Measurements from ENCODE around the gene FYTTD1. TPM values are rescaled to one million over a fixed set of nuclear protein-coding genes. Genes with fewer than 3 reads are reported as not detected.
"Not testable (repeated sequence)": the region's sequence is repeated elsewhere in the genome, so short reads cannot be mapped to it uniquely, and the experiment has no call there.

FYTTD1 gene, protein sequence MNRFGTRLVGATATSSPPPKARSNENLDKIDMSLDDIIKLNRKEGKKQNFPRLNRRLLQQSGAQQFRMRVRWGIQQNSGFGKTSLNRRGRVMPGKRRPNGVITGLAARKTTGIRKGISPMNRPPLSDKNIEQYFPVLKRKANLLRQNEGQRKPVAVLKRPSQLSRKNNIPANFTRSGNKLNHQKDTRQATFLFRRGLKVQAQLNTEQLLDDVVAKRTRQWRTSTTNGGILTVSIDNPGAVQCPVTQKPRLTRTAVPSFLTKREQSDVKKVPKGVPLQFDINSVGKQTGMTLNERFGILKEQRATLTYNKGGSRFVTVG
- 66.3 TPM for total RNA-seq
- long read RNA-seq, full-length matches to known transcripts: 71 of 88 reads
- long read RNA-seq, partial matches to known transcripts: 4 of 88 reads
- long read RNA-seq, other reads (novel, unspliced or antisense): 13 of 88 reads

DNA sequence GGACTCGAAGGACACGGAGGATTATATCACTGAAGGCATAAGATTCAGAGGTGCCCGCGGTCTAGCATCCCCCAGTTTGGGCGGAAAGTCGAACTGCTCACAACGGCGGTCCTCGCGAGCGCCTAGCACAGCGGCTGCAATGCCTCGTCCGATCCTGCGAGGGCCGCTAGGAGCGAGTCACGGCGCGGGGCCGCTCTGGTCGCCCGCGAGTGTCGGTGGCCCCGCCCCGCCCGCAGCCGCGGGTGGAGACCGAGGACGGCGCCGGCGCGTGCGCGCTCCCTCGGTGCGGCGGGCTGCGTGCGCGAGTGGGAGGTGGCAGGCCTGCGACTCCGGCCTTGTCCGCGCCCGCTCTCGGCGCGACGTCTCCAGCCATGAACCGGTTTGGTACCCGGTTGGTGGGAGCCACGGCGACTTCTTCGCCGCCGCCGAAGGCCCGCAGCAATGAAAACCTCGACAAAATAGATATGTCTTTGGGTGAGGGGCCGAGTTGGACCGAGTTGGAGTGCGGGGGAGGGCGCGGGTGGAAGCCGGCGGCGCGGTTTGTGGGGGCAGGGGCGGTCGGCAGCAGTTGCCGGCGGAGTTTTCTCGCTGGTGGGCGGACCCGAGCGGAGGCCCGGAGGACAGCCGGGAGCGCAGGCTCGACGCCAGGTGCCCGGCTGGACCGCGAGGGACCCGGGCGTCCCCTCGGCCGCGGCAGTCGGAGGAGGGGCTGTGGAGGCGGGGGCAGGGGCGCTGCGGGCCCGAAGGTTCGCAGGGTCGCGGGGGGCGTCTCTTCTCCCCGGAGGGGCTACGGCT lies at the start of gene FYTTD1:
Gene FYTTD1, plus strand, starts transcription at position 283 of the 795 bp plus-strand sequence. Its CDS starts 89 bp downstream, at position 372.
- DNase-seq (ENCODE audit: low spot score): peak; percentile 97

DNA sequence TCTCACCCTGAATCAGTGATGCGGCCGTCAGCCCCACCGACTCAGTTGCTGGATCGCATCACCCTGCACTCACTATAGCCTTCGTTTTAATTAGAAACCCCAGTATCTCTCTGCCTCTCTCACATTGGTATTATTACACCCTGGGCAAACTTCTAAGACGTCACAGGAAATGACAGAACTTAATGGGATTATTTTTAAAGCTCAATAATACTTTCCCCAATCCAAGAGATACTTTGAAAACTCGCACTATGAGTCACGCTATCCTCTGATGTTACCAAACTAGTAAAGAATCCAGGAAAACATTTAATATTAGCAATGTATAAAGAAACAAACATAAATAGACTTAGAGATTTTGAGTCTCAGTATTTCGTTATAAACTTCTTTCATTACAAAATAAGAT lies 49.6 kb upstream of the FYTTD1 start:
- DNase-seq (ENCODE audit: low spot score): no peak

DNA sequence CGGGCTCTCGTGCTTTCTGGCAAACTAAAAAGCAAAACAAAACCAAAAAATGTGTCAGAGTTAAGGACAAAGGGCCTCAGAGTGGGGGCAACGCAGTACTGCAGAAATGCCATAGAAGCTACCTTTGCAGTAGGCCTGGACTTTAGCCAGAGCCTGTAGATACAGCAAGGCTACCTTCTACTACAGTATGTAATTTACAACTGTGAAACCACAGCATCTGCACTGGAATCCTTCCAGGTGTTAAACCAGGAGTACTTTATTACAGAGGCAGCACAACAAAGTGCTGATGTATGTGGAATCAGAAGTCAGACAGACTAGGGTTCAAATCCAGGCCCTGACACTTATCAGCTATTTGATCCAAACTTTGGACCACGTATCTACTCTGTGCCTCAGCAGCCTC lies 47.8 kb upstream of the FYTTD1 start:
- DNase-seq (ENCODE audit: low spot score): no peak

DNA sequence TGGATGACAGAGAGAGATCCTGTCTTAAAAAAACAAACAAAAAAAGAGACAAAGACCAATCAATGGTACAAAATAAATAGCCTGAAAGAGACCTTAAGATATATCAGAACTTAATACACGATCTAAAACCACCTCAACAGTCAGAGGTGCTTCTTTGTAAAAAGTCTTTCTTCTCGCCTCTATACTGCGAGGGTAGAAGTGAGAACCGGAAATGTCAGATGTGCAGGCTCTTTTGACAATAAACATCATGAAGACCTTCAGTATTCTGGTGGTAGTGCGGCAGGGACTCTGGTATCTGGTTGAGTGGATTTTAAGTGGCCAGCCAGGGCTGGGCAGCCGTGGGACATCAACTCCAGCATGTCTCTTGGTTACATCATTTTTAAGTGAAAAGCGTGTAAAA lies 43.0 kb upstream of the FYTTD1 start:
- DNase-seq (ENCODE audit: low spot score): no peak

DNA sequence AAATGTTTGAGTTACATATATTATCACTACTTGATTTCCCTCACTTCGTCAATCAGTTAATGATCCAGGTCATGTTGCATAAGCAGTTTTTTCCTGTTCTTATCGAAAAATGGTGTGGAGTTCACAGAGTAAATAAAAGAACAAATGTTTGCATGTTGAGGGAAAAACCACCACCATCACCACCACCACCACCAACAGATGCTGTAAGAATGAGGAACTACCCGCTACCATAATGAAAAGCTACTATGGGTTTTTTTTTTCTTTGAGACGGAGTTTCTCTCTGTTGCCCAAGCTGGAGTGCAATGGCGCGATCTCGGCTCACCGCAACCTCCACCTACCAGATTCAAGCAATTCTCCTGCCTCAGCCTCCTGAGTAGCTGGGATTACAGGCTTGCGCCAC lies 40.5 kb upstream of the FYTTD1 start:
- DNase-seq (ENCODE audit: low spot score): no peak

DNA sequence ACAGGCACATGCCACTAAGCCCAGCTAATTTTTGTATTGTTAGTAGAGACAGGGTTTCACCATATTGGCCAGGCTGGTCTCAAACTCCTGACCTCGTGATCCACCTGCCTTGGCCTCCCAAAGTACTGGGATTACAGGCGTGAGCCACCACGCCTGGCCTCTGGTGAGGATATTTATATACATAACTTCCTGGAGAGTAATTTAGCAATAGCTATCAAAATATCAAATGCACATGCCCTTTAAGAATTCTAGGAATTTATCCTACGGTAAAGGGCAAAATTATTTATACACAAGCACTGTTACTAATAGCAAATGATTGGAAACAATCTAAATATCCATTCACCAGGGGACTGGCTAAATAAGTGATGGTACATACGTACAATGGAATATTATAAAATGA lies 38.7 kb upstream of the FYTTD1 start:
- DNase-seq (ENCODE audit: low spot score): not testable (repeated sequence)

DNA sequence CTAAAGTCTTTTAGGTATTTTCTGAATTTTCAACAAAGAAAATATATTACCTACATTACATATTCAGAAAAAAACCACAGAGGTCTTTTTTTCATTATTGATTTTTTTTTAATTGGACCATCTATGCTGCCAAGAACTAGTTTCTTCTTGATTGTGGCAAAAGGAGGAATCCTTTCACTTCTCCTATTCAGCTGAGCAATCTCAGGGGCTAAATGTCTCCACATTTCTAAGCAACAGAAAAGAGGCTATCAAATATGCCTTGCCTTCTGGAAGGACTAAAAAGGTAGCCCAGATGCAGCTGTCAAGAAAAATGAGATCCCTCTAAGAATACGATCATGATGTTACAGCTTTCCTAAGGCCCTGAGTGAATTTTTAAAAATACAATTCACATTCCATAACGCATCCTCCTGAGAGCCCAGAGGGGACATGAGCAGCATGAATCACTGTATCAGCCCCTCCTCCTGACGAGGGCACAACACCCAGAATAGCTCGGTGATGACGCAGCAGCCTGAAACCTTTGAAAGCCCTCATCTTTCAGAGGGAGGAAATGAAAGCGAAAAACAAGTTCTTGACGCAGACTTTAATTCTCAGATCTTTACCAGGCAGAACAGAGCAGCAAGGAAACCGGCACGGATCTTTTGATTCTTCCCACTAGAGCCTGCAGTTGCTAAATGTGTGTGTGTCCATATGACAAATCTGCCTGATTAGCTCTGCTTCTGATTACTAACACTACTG lies 37.5 kb upstream of the FYTTD1 start:
- DNase-seq (ENCODE audit: low spot score): no peak

DNA sequence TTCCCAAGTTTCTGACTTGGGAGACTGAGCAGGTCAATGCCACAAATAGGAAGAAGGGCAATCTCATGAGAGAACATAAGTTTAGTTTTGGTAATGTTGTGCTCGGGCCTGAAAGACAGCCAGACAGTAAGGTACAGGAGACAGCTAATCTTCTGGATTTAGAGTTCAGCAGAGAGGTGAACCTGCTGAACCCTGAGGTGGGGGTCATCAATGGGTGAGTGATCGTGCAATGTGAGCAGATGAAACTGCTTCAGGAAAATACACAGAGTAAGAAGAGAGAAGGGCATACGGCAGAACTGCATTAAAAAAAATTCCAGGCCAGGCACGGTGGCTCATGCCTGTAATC lies 36.2 kb upstream of the FYTTD1 start:
- DNase-seq (ENCODE audit: low spot score): no peak

DNA sequence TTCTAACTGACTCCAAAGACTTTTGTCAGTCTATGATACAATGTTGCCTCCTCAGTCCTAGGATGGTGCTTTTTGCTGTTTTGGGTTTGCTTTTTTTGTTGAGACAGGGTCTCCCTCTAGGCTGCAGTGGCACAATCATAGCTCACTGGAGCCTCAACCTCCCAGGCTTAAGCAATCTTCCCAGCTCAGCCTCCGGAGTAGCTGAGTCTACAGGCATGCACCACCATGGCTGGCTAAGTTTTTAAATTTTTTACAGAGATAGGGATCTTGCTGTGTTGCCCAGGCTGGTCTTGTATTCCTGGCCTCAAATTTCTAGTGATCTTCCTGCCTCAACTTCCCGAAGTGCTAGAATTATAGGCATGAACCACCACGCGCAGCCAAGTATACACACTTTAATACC lies 35.4 kb upstream of the FYTTD1 start:
- DNase-seq (ENCODE audit: low spot score): no peak

DNA sequence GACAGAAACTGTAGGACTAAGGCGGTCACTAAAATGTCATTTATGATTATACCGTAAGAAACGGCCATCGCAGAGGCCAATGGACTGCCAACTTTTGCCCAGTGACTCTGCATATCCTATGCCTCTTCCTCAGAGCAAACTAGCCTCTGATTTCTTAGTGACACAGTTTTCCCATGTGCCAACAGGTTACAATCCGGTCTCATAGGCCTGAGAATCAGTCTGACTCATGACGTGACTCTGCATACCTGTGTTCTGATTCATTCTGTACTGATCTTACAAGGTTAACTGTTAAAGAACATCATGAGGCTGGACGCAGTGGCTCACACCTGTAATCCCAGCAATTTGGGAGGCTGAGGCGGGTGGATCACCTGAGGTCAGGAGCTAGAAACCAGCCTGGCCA lies 30.8 kb upstream of the FYTTD1 start:
- DNase-seq (ENCODE audit: low spot score): no peak

DNA sequence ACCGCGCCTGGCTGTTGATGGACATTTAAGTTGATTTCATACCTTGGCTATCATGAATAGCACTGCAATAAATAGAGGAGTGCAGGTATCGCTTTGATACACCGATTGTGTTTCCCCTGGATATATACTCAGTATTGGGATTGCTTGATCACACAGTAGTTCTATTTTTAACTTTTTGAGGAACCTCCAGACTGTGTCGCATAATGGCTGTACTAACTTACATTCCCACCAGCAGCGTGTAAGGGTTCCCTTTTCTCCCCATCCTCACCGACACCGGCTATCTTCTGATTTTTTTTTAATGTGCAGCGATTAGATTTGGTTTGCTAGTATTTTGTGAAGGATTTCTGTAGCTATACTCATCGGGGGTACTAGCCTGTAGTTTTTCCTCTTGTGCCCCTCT lies 29.0 kb upstream of the FYTTD1 start:
- DNase-seq (ENCODE audit: low spot score): no peak

DNA sequence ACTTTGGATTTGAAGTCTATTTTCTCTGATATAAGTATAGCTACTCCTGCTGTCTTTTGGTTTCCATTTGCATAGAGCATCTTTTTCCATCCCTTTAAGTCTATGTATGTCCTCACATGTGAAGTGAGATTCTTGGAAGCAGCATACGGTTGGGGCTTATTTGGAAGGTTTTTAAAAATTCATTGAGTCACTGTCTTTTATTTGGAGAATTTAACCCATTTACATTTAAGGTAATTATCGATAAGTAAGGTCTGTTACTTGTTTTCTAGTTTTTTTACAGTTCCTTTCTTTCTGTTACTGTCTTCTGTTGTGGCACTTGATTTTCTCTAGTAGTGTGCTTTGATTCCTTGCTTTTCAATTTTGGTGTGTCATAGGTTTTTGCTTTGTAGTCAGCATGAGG lies 26.9 kb upstream of the FYTTD1 start:
- DNase-seq (ENCODE audit: low spot score): no peak

DNA sequence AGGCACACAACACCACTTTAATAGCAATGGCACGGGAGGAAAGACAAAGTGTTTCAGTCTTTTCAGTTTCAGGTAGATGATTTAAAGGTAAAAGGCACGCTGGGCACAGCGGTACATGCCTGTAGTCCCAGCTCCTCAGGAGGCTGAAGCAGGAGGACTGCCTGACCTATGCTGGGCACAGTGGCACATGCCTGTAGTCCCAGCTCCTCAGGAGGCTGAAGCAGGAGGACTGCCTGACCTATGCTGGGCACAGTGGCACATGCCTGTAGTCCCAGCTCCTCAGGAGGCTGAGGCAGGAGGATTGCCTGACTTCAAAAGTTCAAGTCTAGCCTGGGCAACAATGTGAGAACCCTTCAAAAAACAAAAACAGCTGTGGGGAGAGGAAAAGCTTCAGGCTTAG lies 21.8 kb upstream of the FYTTD1 start:
- DNase-seq (ENCODE audit: low spot score): not testable (repeated sequence)

DNA sequence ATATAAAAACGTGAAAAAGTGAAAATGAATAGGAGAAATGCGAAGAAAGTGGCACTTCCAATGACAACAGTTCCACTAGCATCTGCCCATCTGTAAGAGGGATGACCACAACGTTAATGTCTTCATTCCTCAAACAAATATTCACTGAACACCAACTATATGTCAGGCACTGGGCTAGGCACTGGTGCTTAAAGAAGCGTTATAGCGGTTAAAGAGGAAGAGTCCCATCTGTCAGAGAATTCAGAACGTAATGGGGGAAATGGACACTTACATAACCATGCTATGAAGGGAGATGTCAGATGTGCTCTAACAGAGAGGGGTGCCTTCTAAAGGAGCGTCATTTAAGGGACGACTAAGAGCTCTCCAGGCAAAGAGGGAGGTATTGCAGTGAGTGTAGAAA lies 21.2 kb upstream of the FYTTD1 start:
- no peak for DNase-seq (ENCODE audit: low spot score)

DNA sequence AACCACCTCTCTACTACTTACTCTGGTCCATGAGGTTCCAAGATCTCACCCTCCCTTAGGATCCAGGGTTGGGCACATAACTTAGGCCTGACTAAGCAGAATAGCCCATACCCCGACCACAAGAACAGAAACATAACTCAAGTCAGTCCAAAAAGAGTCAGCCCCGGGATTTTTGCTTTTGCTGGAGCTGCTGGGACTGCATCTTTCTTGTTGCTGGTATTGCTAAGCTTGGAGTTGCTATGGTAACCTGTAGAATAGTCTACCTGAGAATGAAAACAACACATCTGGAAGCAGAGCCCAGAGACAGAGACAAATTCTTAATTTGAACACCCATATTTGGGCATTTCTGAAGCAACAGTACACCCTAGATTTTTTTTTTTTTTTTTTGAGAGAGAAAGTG lies 19.5 kb upstream of the FYTTD1 start:
- DNase-seq (ENCODE audit: low spot score): no peak

DNA sequence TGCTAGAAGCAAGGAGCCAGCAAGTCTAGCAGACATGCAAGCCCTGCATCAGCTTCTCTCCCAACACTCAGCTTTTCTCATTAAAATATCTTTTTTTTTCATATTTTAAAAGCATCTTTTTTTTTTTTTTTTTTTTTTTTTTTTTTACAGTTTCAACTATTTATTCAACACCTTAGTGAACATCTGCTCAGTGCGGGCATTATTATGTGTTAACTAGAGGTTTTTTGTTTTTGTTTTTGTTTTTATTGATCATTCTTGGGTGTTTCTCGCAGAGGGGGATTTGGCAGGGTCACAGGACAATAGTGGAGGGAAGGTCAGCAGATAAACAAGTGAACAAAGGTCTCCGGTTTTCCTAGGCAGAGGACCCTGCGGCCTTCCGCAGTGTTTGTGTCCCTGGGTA lies 18.9 kb upstream of the FYTTD1 start:
- not testable (repeated sequence) for DNase-seq (ENCODE audit: low spot score)

DNA sequence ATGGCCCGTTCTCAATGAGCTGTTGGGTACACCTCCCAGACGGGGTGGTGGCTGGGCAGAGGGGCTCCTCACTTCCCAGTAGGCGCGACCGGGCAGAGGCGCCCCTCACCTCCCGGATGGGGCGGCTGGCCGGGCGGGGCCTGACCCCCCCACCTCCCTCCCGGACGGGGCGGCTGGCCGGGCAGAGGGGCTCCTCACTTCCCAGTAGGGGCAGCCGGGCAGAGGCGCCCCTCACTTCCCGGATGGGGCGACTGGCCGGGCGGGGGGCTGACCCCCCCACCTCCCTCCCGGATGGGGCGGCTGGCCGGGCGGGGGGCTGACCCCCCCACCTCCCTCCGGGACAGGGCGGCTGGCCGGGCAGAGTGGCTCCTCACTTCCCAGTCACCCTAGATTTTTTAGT lies 18.2 kb upstream of the FYTTD1 start:
- not testable (repeated sequence) for DNase-seq (ENCODE audit: low spot score)

DNA sequence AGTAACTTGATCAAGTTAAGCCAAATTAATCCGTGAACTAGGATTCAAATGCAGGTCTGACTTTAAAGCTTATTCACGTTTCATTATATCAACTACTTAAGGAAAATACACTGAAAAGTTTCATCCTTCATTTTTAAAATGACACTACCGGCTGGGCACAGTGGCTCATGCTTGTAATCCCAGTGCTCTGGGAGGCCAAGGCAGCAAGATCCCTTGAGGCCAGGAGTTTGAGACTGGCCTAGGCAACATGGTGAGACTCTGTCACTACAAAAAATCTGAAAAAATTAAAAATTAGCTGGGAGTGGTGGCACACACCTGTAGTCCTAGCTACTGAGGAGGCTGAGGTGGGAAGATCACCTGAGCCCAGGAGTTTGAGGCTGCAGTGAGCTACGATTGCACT lies 16.6 kb upstream of the FYTTD1 start:
- DNase-seq (ENCODE audit: low spot score): no peak

DNA sequence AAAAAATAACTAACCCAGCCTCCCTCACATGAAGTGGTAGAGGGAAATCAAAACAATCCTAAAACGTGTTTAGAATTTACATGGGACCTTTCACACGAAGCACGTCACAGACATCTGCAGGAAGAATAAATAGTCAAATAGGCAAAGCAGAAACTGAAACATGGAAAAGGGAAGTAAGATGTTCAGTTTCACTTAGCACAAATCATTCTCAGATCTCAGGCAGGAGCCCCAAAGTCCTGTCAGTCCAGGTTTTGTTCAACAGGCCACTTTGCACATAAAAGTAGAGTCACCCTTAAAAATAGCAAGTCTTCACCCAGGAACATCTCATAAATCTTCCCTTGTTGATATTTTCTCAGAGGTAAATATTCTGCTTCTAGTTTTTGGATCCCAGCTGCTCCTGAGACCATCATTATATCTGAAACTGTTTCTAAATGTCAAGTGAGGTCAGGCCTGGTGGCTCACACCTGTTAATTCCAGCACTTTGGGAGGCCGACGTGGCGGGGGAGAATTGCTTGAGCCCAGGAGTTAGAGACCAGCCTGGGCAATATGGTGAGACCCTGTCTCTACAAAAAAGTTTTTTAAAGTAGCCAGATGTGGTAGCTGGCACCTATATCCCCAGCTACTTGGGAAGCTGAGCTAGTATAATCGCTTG lies 14.9 kb upstream of the FYTTD1 start:
- DNase-seq (ENCODE audit: low spot score): no peak

DNA sequence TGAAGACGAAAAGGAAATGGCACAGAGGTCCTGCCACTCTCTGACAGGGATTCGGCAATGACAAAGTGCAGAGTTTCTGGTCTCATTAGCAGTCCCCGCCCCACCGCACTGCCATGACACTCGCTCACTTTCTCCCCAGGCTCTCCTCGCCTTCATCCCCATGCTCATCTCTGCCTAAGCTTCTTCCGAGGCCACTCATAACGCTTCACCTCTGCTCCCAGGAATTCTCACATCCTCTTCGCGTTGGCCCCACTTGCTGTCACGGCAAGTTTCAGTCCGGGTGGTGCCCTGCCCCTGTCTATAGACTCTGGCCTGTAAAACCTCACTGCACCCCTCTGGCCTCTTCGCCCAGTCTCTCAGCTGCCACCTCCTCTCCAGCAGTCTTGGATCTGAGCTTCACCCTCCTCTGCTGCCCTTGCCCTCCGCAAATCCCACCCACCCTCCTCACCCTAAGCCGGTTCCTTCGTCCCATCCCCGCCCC lies 13.6 kb upstream of the FYTTD1 start:
- DNase-seq (ENCODE audit: low spot score): no peak
